ENCODE data around the gene ZNF669.

ZNF669 gene

DNA sequence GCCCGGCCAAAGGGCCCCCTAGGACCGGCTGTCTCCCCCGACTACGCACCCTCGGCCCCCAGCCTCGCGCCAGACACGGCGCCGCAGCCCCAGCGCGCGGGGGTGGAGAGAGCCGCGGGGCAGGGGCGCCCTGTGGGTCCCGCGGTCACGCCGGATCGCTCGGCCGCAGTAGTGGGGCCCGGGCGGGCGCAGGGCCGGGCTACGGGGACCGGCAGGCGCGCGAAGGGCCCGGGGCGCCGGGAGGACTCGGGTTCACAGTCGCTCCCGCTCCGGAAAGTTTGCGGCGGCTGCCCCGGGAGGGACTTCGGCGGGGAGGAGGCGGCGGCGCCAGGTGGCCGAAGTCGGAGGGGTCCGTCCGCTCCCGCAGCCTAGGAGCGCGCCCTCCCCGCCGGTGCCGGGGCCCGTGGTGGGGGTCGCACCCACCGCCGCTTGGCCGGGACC, 7.1 kb upstream of the ZNF669 start:
- peak in 3 of 4 experiments; percentile 11 to 50 (median 34) for DNase-seq

GRCh38 chr1:247110627-247111258, 6.6 kb upstream of the ZNF669 start:
- DNase-seq: peak in 1 of 4 experiments; percentile 9

- DNase-seq: no peak
Observed at GRCh38 chr1:247107694-247108093, 3.5 kb upstream of the ZNF669 start.

DNA sequence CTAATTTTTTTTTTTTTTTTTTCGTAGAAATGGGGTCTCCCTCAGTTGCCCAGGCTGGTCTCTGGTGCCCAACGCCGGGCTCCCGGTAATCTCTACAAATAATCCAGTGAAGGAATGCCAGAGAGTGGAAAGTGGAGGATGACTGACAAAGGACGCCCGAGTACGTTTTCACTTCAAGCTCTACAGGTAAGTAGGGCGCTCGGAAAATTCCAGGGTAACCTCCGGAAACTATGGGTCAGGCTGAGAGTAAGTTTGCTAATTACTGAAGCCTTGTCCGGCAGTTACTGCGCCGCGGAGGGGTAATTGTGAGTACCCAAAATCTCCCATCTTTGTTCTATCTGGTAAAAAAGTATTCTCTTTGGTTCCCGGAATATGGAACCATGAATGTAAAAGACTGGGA, 1.8 kb upstream of the ZNF669 start:
- DNase-seq: no peak

- no peak for DNase-seq
Observed at GRCh38 chr1:247104965-247105364, 809 bp upstream of the ZNF669 start.

GRCh38 chr1:247102381-247102780, 1.8 kb downstream of the ZNF669 start:
- DNase-seq: no peak

DNA sequence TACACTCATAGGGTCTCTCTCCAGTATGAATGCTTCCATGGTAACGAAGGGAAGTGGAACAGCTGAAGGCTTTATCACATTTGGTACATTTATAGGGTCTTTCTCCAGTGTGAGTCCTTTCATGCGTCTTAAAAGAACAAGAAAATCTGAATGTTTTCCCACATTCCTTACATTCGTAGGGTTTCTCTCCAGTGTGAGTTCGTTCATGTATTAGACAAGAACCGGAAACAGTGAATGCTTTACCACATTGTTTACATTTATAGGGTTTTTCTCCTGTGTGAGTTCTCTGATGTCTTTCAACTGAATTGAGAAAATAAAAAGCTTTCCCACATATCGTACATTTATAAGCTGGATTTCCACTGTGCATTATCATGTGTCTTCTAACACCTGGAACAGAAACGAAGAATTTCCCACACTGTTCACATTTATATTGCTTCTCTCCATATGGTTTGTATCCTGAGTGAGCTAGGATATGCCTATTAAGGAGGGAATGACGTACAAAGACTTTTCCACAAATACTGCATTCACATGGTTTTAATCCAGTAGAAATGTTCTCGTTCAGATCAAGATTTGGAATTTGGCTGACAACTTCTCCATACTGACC, 3.4 kb downstream of the ZNF669 start:
- DNase-seq: no peak

GRCh38 chr1:247096958-247097357, 7.2 kb downstream of the ZNF669 start:
- DNase-seq: no peak

DNA sequence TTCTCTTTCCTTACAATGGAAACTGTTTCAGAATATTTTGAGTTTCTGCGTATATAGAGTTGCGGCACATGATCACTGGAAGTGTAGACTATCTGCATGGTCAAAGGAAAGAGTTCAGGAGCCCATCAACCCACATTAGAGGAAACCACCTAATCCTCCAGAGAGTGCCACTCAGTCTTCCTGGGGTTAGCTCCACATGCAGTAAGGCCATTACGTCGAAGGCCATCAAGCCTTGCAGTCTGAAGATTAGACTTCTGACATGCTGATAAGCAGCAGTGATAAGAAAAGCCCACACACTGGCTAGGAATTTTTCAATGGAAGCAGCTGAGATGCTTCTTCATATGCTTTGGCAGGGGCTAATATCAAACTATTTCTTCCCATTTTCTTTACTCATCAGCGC, 7.6 kb downstream of the ZNF669 start:
- DNase-seq: no peak

DNA sequence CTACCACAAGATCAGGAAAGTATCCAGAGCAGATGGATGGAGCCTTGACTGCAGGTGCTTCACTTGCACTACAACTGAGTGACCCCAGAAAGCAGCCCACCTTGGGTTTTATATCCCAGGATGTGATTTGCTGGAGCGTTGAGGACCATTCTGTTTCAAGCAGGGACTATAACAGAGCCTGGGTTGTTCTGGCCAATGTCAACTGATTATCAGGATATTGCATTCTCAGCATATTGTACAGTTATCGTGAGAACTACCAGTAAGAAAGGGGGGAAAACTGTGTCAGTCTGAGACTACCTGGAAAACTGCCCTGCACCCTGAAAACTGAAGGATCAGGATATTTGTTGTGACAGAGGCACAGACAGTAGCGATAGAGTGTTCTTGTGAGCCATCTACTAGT, 8.0 kb downstream of the ZNF669 start:
- DNase-seq: no peak

DNA sequence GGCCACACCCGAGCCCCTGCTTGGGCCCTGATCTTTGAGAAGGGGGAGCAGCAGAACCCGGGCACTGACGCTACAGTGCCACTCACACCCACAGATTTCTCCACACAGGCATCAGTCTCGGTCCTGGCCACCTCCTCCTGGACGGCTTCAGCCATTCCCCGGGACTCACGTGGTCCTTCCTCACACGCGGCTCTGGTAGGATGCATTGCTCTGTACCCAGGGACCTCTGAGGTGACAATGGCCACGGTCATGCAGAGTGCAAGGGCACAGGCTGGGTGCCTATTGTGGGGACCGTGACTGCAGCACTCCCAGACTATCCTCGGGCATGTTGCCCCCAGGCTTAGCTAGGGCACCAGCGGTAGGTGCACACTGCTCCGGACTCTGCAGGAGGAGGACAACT, 13.7 kb downstream of the ZNF669 start:
- DNase-seq: no peak

GRCh38 chr1:247089616-247090375, 14.4 kb downstream of the ZNF669 start:
- no peak for DNase-seq

GRCh38 chr1:247088967-247089366, 15.2 kb downstream of the ZNF669 start:
- DNase-seq: no peak

DNA sequence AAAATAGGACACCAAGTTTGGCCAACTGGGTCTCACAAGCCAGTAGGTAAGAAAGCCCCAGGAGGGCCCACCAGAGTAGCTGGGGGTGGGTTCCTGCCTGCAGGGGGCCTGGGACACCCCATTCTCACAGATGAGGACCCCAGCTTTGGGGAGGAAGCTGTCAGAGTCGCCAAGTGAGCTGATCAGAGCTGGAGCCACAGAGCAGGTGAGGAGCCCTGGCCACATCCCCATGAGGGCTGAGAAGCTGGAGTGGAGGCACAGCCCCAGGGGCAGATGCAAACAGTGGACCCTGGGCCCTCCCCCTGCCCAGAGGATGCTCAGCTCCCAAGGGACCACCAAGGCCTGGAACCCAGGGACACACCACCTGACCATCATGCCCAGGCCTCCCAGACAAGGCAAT, 16.9 kb downstream of the ZNF669 start:
- no peak for DNase-seq

GRCh38 chr1:247085310-247085709, 18.8 kb downstream of the ZNF669 start:
- DNase-seq: no peak

DNA sequence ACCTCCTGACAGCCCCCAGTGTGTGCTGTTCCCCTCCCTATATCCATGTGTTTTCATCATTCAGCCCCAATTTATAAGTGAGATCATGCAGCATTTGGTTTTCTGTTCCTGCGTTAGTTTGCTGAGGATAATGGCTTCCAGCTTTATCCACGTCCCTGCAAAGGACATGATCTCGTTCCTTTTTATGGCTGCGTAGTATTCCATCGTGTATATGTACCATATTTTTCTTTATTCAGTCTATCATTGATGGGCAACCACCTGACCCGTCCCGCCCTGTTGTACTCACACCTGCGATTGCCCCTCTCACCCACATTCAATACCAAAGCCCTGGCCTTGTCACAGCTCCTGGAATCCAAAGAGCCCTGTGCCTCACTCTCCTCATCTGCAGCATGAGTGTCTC, 19.4 kb downstream of the ZNF669 start:
- no peak for DNase-seq

- DNase-seq: no peak
Observed at GRCh38 chr1:247079141-247079874, 24.8 kb downstream of the ZNF669 start.

DNA sequence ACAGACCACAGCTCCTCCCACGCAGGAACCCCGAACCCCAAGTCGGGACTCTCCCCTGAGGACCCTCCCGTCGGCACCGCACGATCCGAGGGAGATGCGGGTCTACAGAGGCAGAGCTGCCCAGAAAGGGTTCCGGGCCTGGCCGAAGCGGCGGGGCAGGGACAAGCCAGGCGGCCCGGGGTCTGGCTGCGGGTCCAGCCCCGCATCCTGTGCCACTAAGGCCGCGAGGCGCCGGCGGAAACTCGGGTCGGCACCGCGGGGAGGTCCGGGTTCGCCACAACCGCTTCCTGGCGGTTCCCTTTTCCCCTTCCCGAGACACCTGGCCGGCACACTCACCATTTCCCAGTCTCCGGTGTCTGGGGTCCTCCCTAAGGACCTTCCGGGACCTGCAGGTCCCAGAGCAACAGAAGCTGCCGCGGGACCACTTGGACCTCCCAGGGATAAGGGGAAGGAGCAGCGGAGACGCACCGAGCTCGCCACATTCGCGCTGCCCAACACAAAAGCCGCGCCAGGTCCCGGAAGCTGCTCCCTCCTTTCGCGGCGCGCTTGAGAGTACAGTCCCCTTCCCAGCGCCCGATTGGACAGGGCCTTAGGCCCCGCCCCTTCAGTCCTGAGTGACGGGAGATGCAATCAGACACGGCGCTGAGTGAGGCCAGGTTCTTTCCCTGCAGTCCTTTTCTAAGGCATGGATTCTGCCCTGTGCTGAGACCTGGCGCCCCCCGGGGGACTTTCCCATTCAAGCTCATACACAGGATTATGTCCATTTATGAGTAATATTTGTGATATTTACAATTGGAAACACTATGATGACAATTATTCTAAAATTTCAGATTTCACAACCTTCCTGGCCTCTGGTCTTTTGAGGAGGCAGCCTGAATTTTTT, 25.7 kb downstream of the ZNF669 start, which contains the start of gene ZNF670:
Gene ZNF670, minus strand, starts transcription at position 554 of the 883 bp plus-strand sequence. Its CDS starts 215 bp downstream, at position 339.
- DNase-seq: peak; percentile 94 to 97 (median 96)

GRCh38 chr1:247077876-247078257, 26.3 kb downstream of the ZNF669 start:
- DNase-seq: peak in 1 of 4 experiments; percentile 13

- peak in 2 of 4 experiments; percentile 3 to 7 for DNase-seq
Observed at GRCh38 chr1:247077213-247077612, 26.9 kb downstream of the ZNF669 start.

DNA sequence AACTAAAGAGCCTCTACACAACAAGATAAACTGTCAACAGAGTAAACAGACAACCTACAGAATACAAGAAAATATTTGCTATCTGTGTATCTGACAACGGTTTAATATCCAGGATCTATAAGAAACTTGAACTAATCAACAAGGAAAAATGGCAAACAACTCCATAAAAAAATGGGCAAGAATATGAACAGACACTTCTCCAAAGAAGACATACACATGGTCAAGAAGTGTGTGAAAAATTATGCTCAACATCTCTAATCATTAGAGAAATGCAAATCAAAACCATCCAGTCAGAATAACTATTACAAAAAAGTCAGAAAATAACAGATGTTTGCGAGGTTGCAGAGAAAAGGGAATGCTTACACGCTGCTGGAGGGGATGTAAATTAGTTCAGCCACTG, 33.5 kb downstream of the ZNF669 start:
- DNase-seq: no peak

- DNase-seq: no peak
Observed at GRCh38 chr1:247064304-247064703, 39.9 kb downstream of the ZNF669 start.

Measured in suppressor macrophage (primary cell).